GDM1 (cell line): ENCODE measurements around the gene BTN3A1.
A peak's percentile ranks its signal among the peaks of the same experiment; 100 is the strongest.

Experiments
- DNase-seq: peaks from one replicate; lab custom pipeline; 2025; lab: John Stamatoyannopoulos, UW

BTN3A1 gene

GRCh38 chr6:26379740-26380139, 22.3 kb upstream of the BTN3A1 start:
- no peak for DNase-seq

- no peak for DNase-seq
Observed at GRCh38 chr6:26380256-26380655, 21.8 kb upstream of the BTN3A1 start.

GRCh38 chr6:26382121-26382520, 20.0 kb upstream of the BTN3A1 start:
- no peak for DNase-seq

- DNase-seq: no peak
Observed at GRCh38 chr6:26383624-26384417, 18.3 kb upstream of the BTN3A1 start.

GRCh38 chr6:26385734-26386125, 16.3 kb upstream of the BTN3A1 start:
- DNase-seq: no peak

GRCh38 chr6:26387565-26387964, 14.5 kb upstream of the BTN3A1 start:
- no peak for DNase-seq

GRCh38 chr6:26388014-26388413, 14.1 kb upstream of the BTN3A1 start:
- no peak for DNase-seq

- DNase-seq: no peak
Observed at GRCh38 chr6:26388441-26388840, 13.6 kb upstream of the BTN3A1 start.

GRCh38 chr6:26389349-26389894, 12.7 kb upstream of the BTN3A1 start:
- no peak for DNase-seq

GRCh38 chr6:26390531-26390930, 11.5 kb upstream of the BTN3A1 start:
- no peak for DNase-seq

- no peak for DNase-seq
Observed at GRCh38 chr6:26392932-26393636, 9.0 kb upstream of the BTN3A1 start.

GRCh38 chr6:26394289-26394688, 7.8 kb upstream of the BTN3A1 start:
- DNase-seq: no peak

- DNase-seq: no peak
Observed at GRCh38 chr6:26398555-26398954, 3.5 kb upstream of the BTN3A1 start.

- peak; percentile 26 for DNase-seq
Observed at GRCh38 chr6:26400626-26401025, 1.4 kb upstream of the BTN3A1 start.

- no peak for DNase-seq
Observed at GRCh38 chr6:26401389-26401986, 587 bp upstream of the BTN3A1 start.

GRCh38 chr6:26403893-26404292, 1.8 kb downstream of the BTN3A1 start:
- no peak for DNase-seq

GRCh38 chr6:26404546-26404945, 2.5 kb downstream of the BTN3A1 start:
- no peak for DNase-seq

GRCh38 chr6:26408828-26409730, 7.0 kb downstream of the BTN3A1 start:
- no peak for DNase-seq

GRCh38 chr6:26411751-26412150, 9.7 kb downstream of the BTN3A1 start:
- DNase-seq: no peak

- no peak for DNase-seq
Observed at GRCh38 chr6:26412228-26412627, 10.2 kb downstream of the BTN3A1 start.

- no peak for DNase-seq
Observed at GRCh38 chr6:26412954-26413353, 10.9 kb downstream of the BTN3A1 start.

- DNase-seq: no peak
Observed at GRCh38 chr6:26414281-26414680, 12.2 kb downstream of the BTN3A1 start.
